GM19324 (cell line): ENCODE data around the gene OR51B5.
"Not testable (repeated sequence)": the region's sequence is repeated elsewhere in the genome, so short reads cannot be mapped to it uniquely, and the experiment has no call there.

Experiments
- ATAC-seq: cut with Tn5 transposase; IDR thresholded peaks from one replicate; pipeline ENCODE4 v1.9.1; 2021; ENCODE audit warnings: mild to moderate bottlenecking, moderate library complexity; ENCODE audit not compliant: unreplicated experiment, low FRiP score

Gene OR51B5

GRCh38 chr11:5337253-5337652 lies 6.1 kb downstream of the OR51B5 start:
- ATAC-seq, result not testable (repeated sequence)

- no peak for ATAC-seq
These were observed 7.0 kb downstream of the OR51B5 start for GRCh38 chr11:5336331-5336730.

- ATAC-seq, result no peak
These were observed 8.2 kb downstream of the OR51B5 start for GRCh38 chr11:5335170-5335569.

- no peak for ATAC-seq
These were observed 19.1 kb downstream of the OR51B5 start, which contains the start of gene OR51B2 for GRCh38 chr11:5324197-5324596. TSS of gene OR51B2 (minus strand) at chr11:5324297. CDS start at chr11:5324297, 0 bp downstream.

GRCh38 chr11:5317292-5317691 lies 26.0 kb downstream of the OR51B5 start:
- ATAC-seq, result no peak

GRCh38 chr11:5313326-5314023 lies 29.8 kb downstream of the OR51B5 start:
- not testable (repeated sequence) for ATAC-seq

- ATAC-seq, result no peak
These were observed 32.9 kb downstream of the OR51B5 start for GRCh38 chr11:5310423-5310822.

- no peak for ATAC-seq
These were observed 35.9 kb downstream of the OR51B5 start for GRCh38 chr11:5307256-5308019.

- ATAC-seq, result no peak
These were observed 39.3 kb downstream of the OR51B5 start for GRCh38 chr11:5304046-5304445.

GRCh38 chr11:5303626-5304025 lies 39.7 kb downstream of the OR51B5 start:
- ATAC-seq, result no peak

GRCh38 chr11:5301846-5302245 lies 41.5 kb downstream of the OR51B5 start, which contains the start of gene OR51B4:
TSS of gene OR51B4 (minus strand) at chr11:5301946. CDS start at chr11:5301946, 0 bp downstream.
- no peak for ATAC-seq

- ATAC-seq, result no peak
These were observed 43.1 kb downstream of the OR51B5 start for GRCh38 chr11:5300251-5300650.

GRCh38 chr11:5298451-5298850 lies 44.9 kb downstream of the OR51B5 start:
- no peak for ATAC-seq

GRCh38 chr11:5297721-5298323 lies 45.5 kb downstream of the OR51B5 start:
- no peak for ATAC-seq

GRCh38 chr11:5294342-5294995 lies 48.9 kb downstream of the OR51B5 start:
- ATAC-seq, result not testable (repeated sequence)

- no peak for ATAC-seq
These were observed 50.3 kb downstream of the OR51B5 start for GRCh38 chr11:5293028-5293427.
